ENCODE measurements around the gene SDHAF2. TPM values are rescaled to one million over a fixed set of nuclear protein-coding genes. Genes with fewer than 3 reads are reported as not detected.
A peak's percentile ranks its signal among the peaks of the same experiment; 100 is the strongest.

Gene SDHAF2
- total and polyA plus RNA-seq, 9 of the 15 experiments (the other 6 are each of a cell fraction or from before 2014, with no cell fraction given): 21.2 to 144 (median 40.4) TPM

GRCh38 chr11:61484541-61484940 lies 54.6 kb downstream of the SDHAF2 start (continued):
- TF ChIP-seq TRIM25 (IDR thresholded peaks at IDR 0.05; ENCODE audit: borderline replicate concordance) (no peak), USF2 (CRISPR knock-in tag; IDR thresholded peaks at IDR 0.05) (no peak), E4F1 (CRISPR knock-in tag; IDR thresholded peaks at IDR 0.05; ENCODE audit: borderline replicate concordance) (no peak), GTF2F1 (IDR thresholded peaks at IDR 0.05; ENCODE audit: low read depth, low read length) (no peak), EGR1 (conservative IDR thresholded peaks at IDR 0.05) (peak; percentile 35)

- FAIRE-seq (no peak), DNase-seq (ENCODE audit: extremely low read depth in 1 of 4, low spot score in 3 of 4) (no peak), ATAC-seq (no peak)
- Histone ChIP-seq H4K20me1 (replicated peaks; ENCODE audit: control insufficient read depth, insufficient read depth, low read length) (peaks cover 5% of the 10 kb centered on the region; the same call in 1 of the 2 replicates), H3K36me3 (ENCODE audit: control insufficient read depth, insufficient read depth, low read length) (no peaks in the 10 kb centered on the region), H2AFZ (ENCODE audit: low read depth, low read length) (no peak overlapping the region), H3K4me2 (ENCODE audit: insufficient read depth, low read length) (no peak overlapping the region), H3K79me2 (ENCODE audit: control insufficient read depth, insufficient read depth, low read length) (no peaks in the 10 kb centered on the region), H3K4me3 (no peak overlapping the region), H3K27ac (ENCODE audit: extremely low read depth, low read depth, low read length) (no peak overlapping the region), H3K27me3 (ENCODE audit: control insufficient read depth in 2 of 2, insufficient read depth in 2 of 2, low read length in 2 of 2) (peaks cover 44 to 73% of the 10 kb centered on the region in 2 experiments), H3K9ac (ENCODE audit: insufficient read depth in 1 of 2, low read depth in 2 of 2, low read length in 2 of 2) (no peak overlapping the region; a peak in 1 of 4 replicates), H3K9me3 (replicated peaks; ENCODE audit: control insufficient read depth, insufficient read depth, low read depth, low read length) (no peaks in the 10 kb centered on the region), H3K4me1 (replicated peaks in 1 of 2; ENCODE audit: control insufficient read depth in 2 of 2, insufficient read depth in 2 of 2, low read length in 2 of 2) (peaks cover 3 to 40% of the 10 kb centered on the region in 2 experiments; a peak in 3 of 5 replicates), H3K9me1 (ENCODE audit: control insufficient read depth, insufficient read depth, low read length) (no peaks in the 10 kb centered on the region)
- CTCF ChIA-PET (ENCODE audit: low intra/inter-chr PET ratio): no interaction called here
- BruUV-seq (replicated peaks): no TSS peak
- TF ChIP-seq NONO (IDR thresholded peaks at IDR 0.05; ENCODE audit: low read depth in 2 of 2, low read length in 1 of 2): no peak
- no peak for TF ChIP-seq NR1H2 (CRISPR knock-in tag; IDR thresholded peaks at IDR 0.05)
- TF ChIP-seq GABPA (tag; conservative IDR thresholded peaks at IDR 0.05; ENCODE audit: low read depth): no peak
- TF ChIP-seq MYBL2 (IDR thresholded peaks at IDR 0.05; ENCODE audit: low read depth): no peak
- no peak for TF ChIP-seq MYBL2 (CRISPR knock-in tag; IDR thresholded peaks at IDR 0.05; ENCODE audit: borderline replicate concordance)
- no peak for TF ChIP-seq ILF3 (IDR thresholded peaks at IDR 0.05; ENCODE audit: borderline replicate concordance)
- TF ChIP-seq SIN3B (IDR thresholded peaks at IDR 0.05; ENCODE audit: low read depth): no peak
- TF ChIP-seq ZNF280A (IDR thresholded peaks at IDR 0.05; ENCODE audit: low read depth, partially characterized antibody): no peak
- no peak for TF ChIP-seq ZNF12 (CRISPR knock-in tag; IDR thresholded peaks at IDR 0.05)
- intact Hi-C loops (cut with micrococcal nuclease) (no loop called here), in situ Hi-C loops (cut with MboI) (no loop called here)
- POLR2A ChIA-PET: interaction anchor here (0.9 kb wide), 1 partner anchor 36 kb away, joined by 3 read pairs; no protein-coding TSS in a partner anchor
- 3% methylated on average over 11 of the region's 11 CpGs for WGBS (ENCODE audit: insufficient coverage, low coverage, missing lambda C conversion rate)
Measured at GRCh38 chr11:61485080-61485479, 55.2 kb downstream of the SDHAF2 start.
